Measurements from ENCODE around the gene ADGRL2. TPM values are rescaled to one million over a fixed set of nuclear protein-coding genes. Genes with fewer than 3 reads are reported as not detected.

ADGRL2 gene
- total RNA-seq, 1 donor from 2014 or later: 36.5 TPM

GRCh38 chr1:81976539-81976938 lies 175.8 kb downstream of the ADGRL2 start:
- no peak for ATAC-seq

GRCh38 chr1:81978945-81979344 lies 178.2 kb downstream of the ADGRL2 start:
- DNase-seq (ENCODE audit: low spot score) (no peak), ATAC-seq (no peak)

More at GRCh38 chr1:81976539-81976938, 175.8 kb downstream of the ADGRL2 start:
- DNase-seq (ENCODE audit: low spot score): no peak

- ATAC-seq: no peak
Measured at GRCh38 chr1:81982523-81982922, 181.8 kb downstream of the ADGRL2 start.

GRCh38 chr1:81989524-81989923 lies 188.8 kb downstream of the ADGRL2 start:
- ATAC-seq: no peak
- no peak for DNase-seq (ENCODE audit: low spot score)

More at GRCh38 chr1:81982523-81982922, 181.8 kb downstream of the ADGRL2 start:
- DNase-seq (ENCODE audit: low spot score): no peak

GRCh38 chr1:81990241-81990640 lies 189.5 kb downstream of the ADGRL2 start:
- DNase-seq (ENCODE audit: low spot score): no peak
- ATAC-seq: no peak

DNA sequence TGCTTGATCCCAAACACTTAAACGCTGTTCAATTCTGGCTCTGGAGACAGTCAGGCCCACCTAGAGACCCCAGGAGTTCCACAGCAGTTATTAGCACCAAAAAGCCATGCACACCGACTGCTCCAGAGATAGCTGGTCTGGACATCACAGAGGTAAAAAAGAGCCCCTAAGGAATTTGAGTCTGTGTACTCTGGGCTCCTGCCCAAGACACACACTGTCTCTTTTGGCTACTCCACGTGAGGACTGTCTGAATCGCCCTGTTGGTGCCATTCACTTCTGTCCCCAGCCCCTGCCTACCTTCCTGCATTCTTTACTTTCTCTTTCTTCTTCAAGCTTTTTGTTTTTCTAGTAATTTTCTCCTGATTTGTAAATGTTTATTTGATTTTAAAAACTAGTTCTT lies 197.4 kb downstream of the ADGRL2 start:
- DNase-seq (ENCODE audit: low spot score) (no peak), ATAC-seq (peak; percentile 97)

DNA sequence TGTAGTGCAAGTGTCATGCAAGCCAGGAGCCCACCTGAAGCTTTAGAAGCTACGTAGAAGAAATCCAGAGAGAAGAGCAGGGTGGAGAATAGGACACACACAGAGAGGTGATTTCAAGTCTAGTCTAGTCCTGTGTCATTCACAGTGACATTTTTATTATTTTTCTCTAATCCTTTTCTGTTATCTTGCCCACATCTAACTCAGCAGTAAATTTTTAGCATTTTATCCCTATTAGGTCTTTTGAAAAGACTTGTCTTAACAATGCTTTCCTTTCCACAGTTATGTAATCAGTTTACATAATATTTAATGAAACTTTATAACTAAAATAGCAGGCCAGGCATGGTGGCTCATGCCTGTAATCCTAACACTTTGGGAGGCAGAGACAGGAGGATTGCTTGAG lies 198.6 kb downstream of the ADGRL2 start:
- DNase-seq (ENCODE audit: low spot score): no peak
- ATAC-seq: no peak

DNA sequence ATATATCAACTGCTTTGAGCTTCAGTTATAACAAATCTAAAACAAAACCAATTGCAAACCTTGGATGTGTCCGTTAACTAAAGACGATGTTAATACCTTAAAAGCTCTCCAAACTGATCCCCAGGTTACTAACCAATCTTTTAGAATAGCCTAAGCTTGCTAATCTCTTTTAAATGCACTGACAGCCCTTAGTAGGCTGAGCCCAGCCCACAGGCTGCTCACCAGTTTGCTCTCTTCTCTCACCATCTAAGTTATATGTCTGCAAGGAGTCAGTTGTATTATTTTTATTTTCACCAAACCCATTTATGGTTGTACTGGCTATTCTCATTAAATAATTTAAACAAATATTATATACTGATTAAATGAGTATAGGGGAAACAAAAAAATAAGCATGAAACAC lies 199.5 kb downstream of the ADGRL2 start:
- no peak for DNase-seq (ENCODE audit: low spot score)
- ATAC-seq: no peak

- DNase-seq (ENCODE audit: low spot score) (no peak), ATAC-seq (no peak)
Measured at GRCh38 chr1:82001345-82001744, 200.6 kb downstream of the ADGRL2 start.

- ATAC-seq (no peak), DNase-seq (ENCODE audit: low spot score) (no peak)
Measured at GRCh38 chr1:82007804-82008203, 207.1 kb downstream of the ADGRL2 start.

GRCh38 chr1:82013702-82014101 lies 213.0 kb downstream of the ADGRL2 start:
- DNase-seq (ENCODE audit: low spot score) (no peak), ATAC-seq (no peak)

DNA sequence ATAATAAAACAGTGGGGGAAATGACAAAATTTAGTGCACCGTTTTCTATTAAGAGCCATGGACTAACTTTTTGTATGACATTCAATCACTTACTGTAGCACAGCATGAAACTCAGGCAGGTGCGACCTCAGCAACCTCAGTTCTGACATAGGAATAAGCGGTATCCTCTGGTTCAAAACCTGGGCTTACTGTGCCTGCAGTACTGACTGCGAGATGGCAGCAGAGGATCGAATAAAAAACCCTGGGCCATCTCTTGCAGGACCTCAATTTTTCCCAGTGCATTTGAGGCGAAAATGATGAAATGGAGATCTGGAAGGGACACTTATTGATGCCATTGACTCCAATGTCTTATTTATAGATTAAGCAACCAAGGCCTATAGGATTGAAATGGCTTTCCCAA lies 214.7 kb downstream of the ADGRL2 start:
- ATAC-seq (no peak), DNase-seq (ENCODE audit: low spot score) (no peak)

DNA sequence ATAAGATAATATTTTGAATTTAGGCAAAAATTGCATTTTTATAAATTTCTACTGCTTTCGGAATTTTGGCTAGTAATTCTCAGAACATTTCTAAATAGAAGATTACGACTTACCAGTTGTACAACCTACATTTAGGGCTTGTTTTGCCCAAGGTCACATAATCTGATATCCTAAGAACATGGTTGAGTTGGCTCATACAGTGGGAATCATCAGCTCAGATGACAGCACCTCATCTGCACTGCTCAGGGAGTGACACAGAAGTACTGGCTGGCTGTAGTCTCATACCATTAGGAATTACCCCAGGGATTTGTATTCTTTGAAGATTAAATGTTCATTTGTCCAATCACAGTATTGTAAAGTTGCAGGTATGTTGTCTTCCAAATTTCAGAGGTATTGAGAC lies 217.6 kb downstream of the ADGRL2 start:
- ATAC-seq (no peak), DNase-seq (ENCODE audit: low spot score) (no peak)

GRCh38 chr1:82019508-82019907 lies 218.8 kb downstream of the ADGRL2 start:
- ATAC-seq (no peak), DNase-seq (ENCODE audit: low spot score) (no peak)

DNA sequence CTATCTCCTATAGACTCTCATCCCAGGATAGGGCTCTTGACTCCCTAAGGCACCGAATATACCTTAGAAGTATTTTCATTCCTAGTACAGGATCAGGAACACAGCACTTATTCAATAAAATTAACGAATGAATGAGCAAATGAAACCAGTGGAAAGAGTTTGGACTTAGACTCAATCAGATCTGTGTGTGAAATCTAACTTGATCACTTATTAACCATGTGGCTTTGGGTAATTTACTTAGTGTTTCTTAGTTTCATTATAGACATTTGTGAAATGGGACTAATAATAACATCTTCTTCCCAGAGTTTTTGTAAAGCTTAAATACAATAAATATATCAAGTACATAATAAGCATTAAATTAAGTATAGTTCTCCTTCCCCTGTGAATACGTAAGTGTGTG lies 230.1 kb downstream of the ADGRL2 start:
- peak; percentile 48 for ATAC-seq
- no peak for DNase-seq (ENCODE audit: low spot score)

DNA sequence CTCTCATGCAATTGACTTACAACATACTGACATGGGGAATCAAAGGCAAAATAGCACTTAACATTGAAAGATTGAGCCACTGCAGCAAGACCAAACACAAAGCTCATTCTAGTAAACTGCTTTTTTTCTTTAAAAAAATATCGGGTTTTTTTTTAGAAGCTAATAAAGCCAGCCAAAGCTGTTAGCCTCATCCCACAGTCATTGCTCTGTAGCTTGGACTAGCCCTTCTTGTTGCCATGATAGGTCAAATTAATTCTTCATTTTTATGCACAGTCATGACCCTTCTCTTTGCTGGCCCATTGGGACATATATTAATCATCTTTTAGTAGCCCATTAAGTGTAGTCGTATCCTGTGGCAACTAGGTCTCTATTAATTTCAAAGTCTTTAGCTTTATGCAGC lies 231.3 kb downstream of the ADGRL2 start:
- DNase-seq (ENCODE audit: low spot score) (no peak), ATAC-seq (no peak)

GRCh38 chr1:82034812-82035211 lies 234.1 kb downstream of the ADGRL2 start:
- no peak for DNase-seq (ENCODE audit: low spot score)

More at GRCh38 chr1:82034812-82035211, 234.1 kb downstream of the ADGRL2 start:
- no peak for ATAC-seq

Measured in left lobe of liver (tissue), 2 donors.